Gastrocnemius medialis (tissue), 4 donors: ENCODE results near the gene COL27A1.

Experiments used
- POLR2A ChIP-seq, 2 donors: fragments of 450-650 bp; IDR thresholded peaks; one replicate each; pipeline ENCODE4 v1.6.1; 2017; ENCODE audit warnings: antibody characterized with exemption in 2 of 2, mild to moderate bottlenecking in 2 of 2, moderate library complexity in 2 of 2
- TF ChIP-seq, protein P1 (sequence below), 5 experiments: fragments of 450-650 bp in 3 of 5; fragments of 200-600 bp in 2 of 5; sonication (generic) in 2 of 5; IDR thresholded peaks in 4 of 5; conservative IDR thresholded peaks in 1 of 5; 1 replicate in 4 of 5; 2 replicates in 1 of 5; pipeline ENCODE4 v1.5.1; 2016 to 2019; ENCODE audit warnings: antibody characterized with exemption in 5 of 5, mild to moderate bottlenecking in 3 of 5, moderate library complexity in 3 of 5

- TF ChIP-seq, protein P1, sequence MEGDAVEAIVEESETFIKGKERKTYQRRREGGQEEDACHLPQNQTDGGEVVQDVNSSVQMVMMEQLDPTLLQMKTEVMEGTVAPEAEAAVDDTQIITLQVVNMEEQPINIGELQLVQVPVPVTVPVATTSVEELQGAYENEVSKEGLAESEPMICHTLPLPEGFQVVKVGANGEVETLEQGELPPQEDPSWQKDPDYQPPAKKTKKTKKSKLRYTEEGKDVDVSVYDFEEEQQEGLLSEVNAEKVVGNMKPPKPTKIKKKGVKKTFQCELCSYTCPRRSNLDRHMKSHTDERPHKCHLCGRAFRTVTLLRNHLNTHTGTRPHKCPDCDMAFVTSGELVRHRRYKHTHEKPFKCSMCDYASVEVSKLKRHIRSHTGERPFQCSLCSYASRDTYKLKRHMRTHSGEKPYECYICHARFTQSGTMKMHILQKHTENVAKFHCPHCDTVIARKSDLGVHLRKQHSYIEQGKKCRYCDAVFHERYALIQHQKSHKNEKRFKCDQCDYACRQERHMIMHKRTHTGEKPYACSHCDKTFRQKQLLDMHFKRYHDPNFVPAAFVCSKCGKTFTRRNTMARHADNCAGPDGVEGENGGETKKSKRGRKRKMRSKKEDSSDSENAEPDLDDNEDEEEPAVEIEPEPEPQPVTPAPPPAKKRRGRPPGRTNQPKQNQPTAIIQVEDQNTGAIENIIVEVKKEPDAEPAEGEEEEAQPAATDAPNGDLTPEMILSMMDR (IDR thresholded peaks at IDR 0.05 in 4 of 5, conservative IDR thresholded peaks at IDR 0.05 in 1 of 5): no peak
- TF ChIP-seq POLR2A (IDR thresholded peaks at IDR 0.05): no peak
Measured at GRCh38 chr9:114179516-114179915, 24.2 kb downstream of the COL27A1 start.
